HG02885 (cell line): ENCODE data around the gene HSFY1.
"Not testable (repeated sequence)": the region's sequence is repeated elsewhere in the genome, so short reads cannot be mapped to it uniquely, and the experiment has no call there.

ENCODE experiments used
- ATAC-seq: cut with Tn5 transposase; IDR thresholded peaks from one replicate; pipeline ENCODE4 v1.9.1; 2021; ENCODE audit warnings: mild to moderate bottlenecking; ENCODE audit not compliant: unreplicated experiment, poor library complexity

Gene HSFY1

GRCh38 chrY:18546420-18546819, at the start of gene HSFY1:
Gene HSFY1 (plus strand): TSS chrY:18546720. CDS start chrY:18546788, 68 bp downstream.
- not testable (repeated sequence) for ATAC-seq

- not testable (repeated sequence) for ATAC-seq
Observed at GRCh38 chrY:18504266-18504665, 42.3 kb upstream of the HSFY1 start.

GRCh38 chrY:18530995-18531655, 15.4 kb upstream of the HSFY1 start:
- ATAC-seq = not testable (repeated sequence)

- ATAC-seq = not testable (repeated sequence)
Observed at GRCh38 chrY:18538952-18539351, 7.6 kb upstream of the HSFY1 start.

- ATAC-seq = not testable (repeated sequence)
Observed at GRCh38 chrY:18553132-18553531, 6.6 kb downstream of the HSFY1 start.

GRCh38 chrY:18565915-18566314, 19.4 kb downstream of the HSFY1 start:
- not testable (repeated sequence) for ATAC-seq
